NT2/D1 (cell line): ENCODE measurements around the gene MITF.

Experiments
- YY1 ChIP-seq: IDR thresholded peaks from 2 replicates; pipeline ENCODE4 v1.6.1; 2011; ENCODE audit not compliant: insufficient read length, insufficient read depth
- ZNF274 ChIP-seq: IDR thresholded peaks from 2 replicates; pipeline ENCODE4 v1.6.1; 2011; ENCODE audit warnings: mild to moderate bottlenecking, low read depth, low read length

DNA sequence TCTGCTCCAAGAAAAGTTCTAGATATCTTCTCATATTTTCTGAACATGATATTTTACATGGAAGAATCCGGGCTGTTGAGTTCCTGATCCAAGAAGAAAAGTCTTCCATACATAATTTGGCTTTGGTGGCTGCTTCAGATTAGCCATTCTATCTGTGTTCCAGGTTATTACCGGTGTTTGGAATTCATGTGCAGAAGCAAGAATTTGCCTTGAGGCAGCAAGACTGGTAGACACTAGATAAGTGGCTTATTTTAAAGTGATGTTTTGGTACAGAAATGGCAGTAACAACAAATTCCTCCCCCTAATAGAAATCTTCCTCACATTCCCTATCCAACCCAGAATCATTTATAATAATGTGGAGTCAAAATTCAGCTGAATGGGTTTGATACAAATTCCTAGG lies 29.2 kb downstream of the MITF start:
- no peak for TF ChIP-seq YY1
- no peak for TF ChIP-seq ZNF274
